ENCODE data around the gene MICAL3. TPM values are rescaled to one million over a fixed set of nuclear protein-coding genes. Genes with fewer than 3 reads are reported as not detected.
"Not testable (repeated sequence)": the region's sequence is repeated elsewhere in the genome, so short reads cannot be mapped to it uniquely, and the experiment has no call there.

Gene MICAL3
- total and polyA plus RNA-seq, 2 experiments from 2014 or later = 27.3 to 76.9 TPM

GRCh38 chr22:17764036-17764435 is 260.3 kb downstream of the MICAL3 start:
- TF ChIP-seq, protein P1, sequence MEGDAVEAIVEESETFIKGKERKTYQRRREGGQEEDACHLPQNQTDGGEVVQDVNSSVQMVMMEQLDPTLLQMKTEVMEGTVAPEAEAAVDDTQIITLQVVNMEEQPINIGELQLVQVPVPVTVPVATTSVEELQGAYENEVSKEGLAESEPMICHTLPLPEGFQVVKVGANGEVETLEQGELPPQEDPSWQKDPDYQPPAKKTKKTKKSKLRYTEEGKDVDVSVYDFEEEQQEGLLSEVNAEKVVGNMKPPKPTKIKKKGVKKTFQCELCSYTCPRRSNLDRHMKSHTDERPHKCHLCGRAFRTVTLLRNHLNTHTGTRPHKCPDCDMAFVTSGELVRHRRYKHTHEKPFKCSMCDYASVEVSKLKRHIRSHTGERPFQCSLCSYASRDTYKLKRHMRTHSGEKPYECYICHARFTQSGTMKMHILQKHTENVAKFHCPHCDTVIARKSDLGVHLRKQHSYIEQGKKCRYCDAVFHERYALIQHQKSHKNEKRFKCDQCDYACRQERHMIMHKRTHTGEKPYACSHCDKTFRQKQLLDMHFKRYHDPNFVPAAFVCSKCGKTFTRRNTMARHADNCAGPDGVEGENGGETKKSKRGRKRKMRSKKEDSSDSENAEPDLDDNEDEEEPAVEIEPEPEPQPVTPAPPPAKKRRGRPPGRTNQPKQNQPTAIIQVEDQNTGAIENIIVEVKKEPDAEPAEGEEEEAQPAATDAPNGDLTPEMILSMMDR (IDR thresholded peaks at IDR 0.05; ENCODE audit: low read depth, low read length) = no peak
- Histone ChIP-seq H3K4me3 (no peak overlapping the region), H3K27ac (no peak overlapping the region), H3K36me3 (no peaks in the 10 kb centered on the region), H3K9me3 (ENCODE audit: low read depth) (no peaks in the 10 kb centered on the region), H3K27me3 (no peaks in the 10 kb centered on the region), H3K4me1 (ENCODE audit: low read depth) (no peaks in the 10 kb centered on the region)
- DNase-seq (ENCODE audit: low read depth in 1 of 2, low spot score in 1 of 2) = no peak

DNA sequence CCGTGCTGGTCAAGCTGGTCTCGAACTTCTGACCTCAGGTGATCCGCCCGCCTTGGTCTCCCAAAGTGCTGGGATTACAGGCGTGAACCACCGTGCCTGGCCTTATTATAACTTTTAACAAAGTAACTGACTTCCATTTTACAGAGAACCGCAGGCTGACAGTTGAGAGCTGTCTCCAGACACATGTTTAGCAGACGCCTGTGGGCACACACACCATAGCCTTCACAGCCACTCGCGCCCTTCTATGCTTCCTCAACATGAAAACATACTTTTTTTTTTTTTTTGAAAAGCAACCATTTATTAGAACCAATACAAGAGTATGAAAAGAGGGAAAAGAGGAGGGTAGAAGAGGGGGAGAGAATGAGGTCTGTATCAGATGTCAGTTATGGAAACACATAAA is 260.9 kb downstream of the MICAL3 start:
- not testable (repeated sequence) for H3K27me3 ChIP-seq; H3K27ac ChIP-seq; H3K36me3 ChIP-seq; DNase-seq (ENCODE audit: low read depth in 1 of 2, low spot score in 1 of 2); H3K4me3 ChIP-seq; H3K4me1 ChIP-seq (ENCODE audit: low read depth); H3K9me3 ChIP-seq (ENCODE audit: low read depth)

- TF ChIP-seq, protein P1 (IDR thresholded peaks at IDR 0.05; ENCODE audit: low read depth, low read length) = no peak
- Histone ChIP-seq H3K27me3 (no peaks in the 10 kb centered on the region), H3K27ac (no peak overlapping the region), H3K4me3 (no peak overlapping the region), H3K36me3 (no peaks in the 10 kb centered on the region), H3K9me3 (ENCODE audit: low read depth) (no peaks in the 10 kb centered on the region), H3K4me1 (ENCODE audit: low read depth) (no peaks in the 10 kb centered on the region)
- no peak for DNase-seq (ENCODE audit: low read depth in 1 of 2, low spot score in 1 of 2)
These were observed 263.2 kb downstream of the MICAL3 start for GRCh38 chr22:17761138-17761488.

GRCh38 chr22:17754233-17754925 is 270.0 kb downstream of the MICAL3 start:
- Histone ChIP-seq H3K4me3 (no peak overlapping the region), H3K9me3 (ENCODE audit: low read depth) (no peaks in the 10 kb centered on the region), H3K4me1 (ENCODE audit: low read depth) (no peaks in the 10 kb centered on the region), H3K27me3 (no peaks in the 10 kb centered on the region), H3K27ac (no peak overlapping the region), H3K36me3 (no peaks in the 10 kb centered on the region)
- DNase-seq (ENCODE audit: low read depth in 1 of 2, low spot score in 1 of 2) = no peak
- TF ChIP-seq, protein P1 (IDR thresholded peaks at IDR 0.05; ENCODE audit: low read depth, low read length) = peak; percentile 32

DNA sequence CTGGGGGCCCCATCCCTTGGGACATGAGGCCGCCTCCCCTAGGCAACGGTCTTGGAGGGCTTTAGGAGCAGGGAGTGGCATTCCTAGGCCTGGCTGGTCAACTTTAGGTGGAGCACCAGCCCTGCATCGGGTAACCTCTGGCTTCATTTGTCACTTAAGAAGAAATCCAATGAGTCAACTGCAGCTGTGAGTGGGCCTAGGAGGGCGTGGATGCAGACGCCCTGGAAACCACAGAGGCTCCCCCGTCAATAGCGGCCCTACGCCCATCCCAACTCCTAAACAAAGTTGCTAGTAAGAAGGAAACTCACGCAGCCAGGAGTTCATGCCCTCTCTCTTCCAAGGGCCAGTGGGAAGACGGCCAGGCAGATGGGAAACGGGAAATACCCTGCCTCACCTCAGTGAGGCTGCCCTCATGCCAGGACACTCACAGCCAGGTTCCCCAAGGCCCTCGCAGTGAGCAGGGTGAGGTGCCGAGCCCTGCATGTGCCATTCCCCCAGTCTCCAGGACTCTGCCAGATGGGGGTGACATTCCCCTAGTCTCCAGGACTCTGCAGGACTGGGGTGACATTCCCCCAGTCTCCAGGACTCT is 270.9 kb downstream of the MICAL3 start:
- Histone ChIP-seq H3K27ac (no peak overlapping the region), H3K27me3 (no peaks in the 10 kb centered on the region), H3K36me3 (no peaks in the 10 kb centered on the region), H3K4me1 (ENCODE audit: low read depth) (no peaks in the 10 kb centered on the region), H3K9me3 (ENCODE audit: low read depth) (no peaks in the 10 kb centered on the region), H3K4me3 (no peak overlapping the region)
- DNase-seq (ENCODE audit: low read depth in 1 of 2, low spot score in 1 of 2) = no peak
- TF ChIP-seq, protein P1 (IDR thresholded peaks at IDR 0.05; ENCODE audit: low read depth, low read length) = no peak

- Histone ChIP-seq H3K27me3 (no peaks in the 10 kb centered on the region), H3K9me3 (ENCODE audit: low read depth) (no peaks in the 10 kb centered on the region), H3K4me1 (ENCODE audit: low read depth) (no peaks in the 10 kb centered on the region), H3K27ac (no peak overlapping the region), H3K36me3 (no peaks in the 10 kb centered on the region), H3K4me3 (no peak overlapping the region)
- no peak for DNase-seq (ENCODE audit: low read depth in 1 of 2, low spot score in 1 of 2)
- TF ChIP-seq, protein P1 (IDR thresholded peaks at IDR 0.05; ENCODE audit: low read depth, low read length) = no peak
These were observed 272.8 kb downstream of the MICAL3 start for GRCh38 chr22:17751596-17751995.
